ENCODE measurements around the gene PFDN5.

GRCh38 chr12:53333289-53333688 is 37.9 kb downstream of the PFDN5 start:
- TF ChIP-seq CTCF (IDR thresholded peaks at IDR 0.05) = no peak
- no peak for TF ChIP-seq SIN3A (IDR thresholded peaks at IDR 0.05; ENCODE audit: borderline replicate concordance, insufficient read depth, low read depth, low read length)
- no peak for TF ChIP-seq POLR2AphosphoS5 (IDR thresholded peaks at IDR 0.05; ENCODE audit: low read depth, low read length)
- no peak for TF ChIP-seq TCF7L2 (IDR thresholded peaks at IDR 0.05; ENCODE audit: low read depth, low read length)

All from Panc1 (cell line).